Measurements from ENCODE around the gene IWS1. TPM values are rescaled to one million over a fixed set of nuclear protein-coding genes. Genes with fewer than 3 reads are reported as not detected.

Gene IWS1
- total and polyA plus RNA-seq, 9 of the 15 experiments (the other 6 are each of a cell fraction or from before 2014, with no cell fraction given): 20.8 to 67.2 (median 46.6) TPM

DNA sequence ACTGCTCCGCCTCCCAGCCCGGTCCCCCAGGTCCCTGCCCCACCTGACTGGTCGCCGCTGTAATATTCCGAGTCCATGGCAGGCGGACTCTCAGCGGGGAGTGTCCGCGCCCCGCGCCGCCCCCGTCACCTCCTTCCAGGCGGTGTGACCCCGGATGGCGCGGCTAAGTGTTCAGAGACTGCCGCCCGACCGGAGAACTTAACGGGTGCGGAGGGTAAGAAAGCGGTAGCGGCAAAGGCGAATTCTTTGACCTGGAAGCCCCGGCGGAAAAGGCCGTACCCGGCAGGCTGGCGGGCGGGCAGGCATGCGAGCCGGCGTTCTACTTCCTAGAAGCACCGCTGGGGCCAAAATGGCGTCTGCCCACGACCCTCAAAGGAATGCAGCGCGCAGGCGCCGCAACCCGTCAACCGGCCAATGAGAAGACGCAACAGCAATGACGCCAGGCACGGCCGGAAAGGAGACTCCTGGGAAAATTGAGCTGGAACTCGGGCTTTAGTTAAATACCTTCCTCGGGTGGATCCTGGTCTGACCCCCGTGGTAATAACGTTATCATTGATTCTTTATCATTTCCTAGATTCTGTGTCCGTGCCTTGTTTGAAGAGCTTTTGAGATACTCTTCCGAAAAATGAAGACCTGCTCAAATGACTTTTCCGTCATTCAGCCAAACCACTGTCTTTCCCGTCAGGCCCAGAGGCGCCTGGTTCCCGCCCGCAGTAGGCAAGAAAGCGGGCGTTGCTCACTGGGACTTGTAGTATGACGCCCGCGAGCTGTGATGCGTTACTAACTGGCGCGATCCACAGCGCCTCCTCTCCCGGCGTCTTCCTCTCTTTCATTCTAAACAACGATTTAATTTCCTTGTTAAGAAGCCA lies at the start of gene IWS1 (continued):
- TF ChIP-seq, protein P1, sequence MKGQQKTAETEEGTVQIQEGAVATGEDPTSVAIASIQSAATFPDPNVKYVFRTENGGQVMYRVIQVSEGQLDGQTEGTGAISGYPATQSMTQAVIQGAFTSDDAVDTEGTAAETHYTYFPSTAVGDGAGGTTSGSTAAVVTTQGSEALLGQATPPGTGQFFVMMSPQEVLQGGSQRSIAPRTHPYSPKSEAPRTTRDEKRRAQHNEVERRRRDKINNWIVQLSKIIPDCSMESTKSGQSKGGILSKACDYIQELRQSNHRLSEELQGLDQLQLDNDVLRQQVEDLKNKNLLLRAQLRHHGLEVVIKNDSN (CRISPR knock-in tag; IDR thresholded peaks at IDR 0.05): no peak
- TF ChIP-seq SRSF7 (optimal IDR thresholded peaks at IDR 0.05; ENCODE audit: low read depth, low read length): no peak
- peak; percentile 43 for TF ChIP-seq MEIS2 (IDR thresholded peaks at IDR 0.05; ENCODE audit: partially characterized antibody)
- TF ChIP-seq ZNF780A (CRISPR knock-in tag; IDR thresholded peaks at IDR 0.05): no peak
- TF ChIP-seq, protein P2, sequence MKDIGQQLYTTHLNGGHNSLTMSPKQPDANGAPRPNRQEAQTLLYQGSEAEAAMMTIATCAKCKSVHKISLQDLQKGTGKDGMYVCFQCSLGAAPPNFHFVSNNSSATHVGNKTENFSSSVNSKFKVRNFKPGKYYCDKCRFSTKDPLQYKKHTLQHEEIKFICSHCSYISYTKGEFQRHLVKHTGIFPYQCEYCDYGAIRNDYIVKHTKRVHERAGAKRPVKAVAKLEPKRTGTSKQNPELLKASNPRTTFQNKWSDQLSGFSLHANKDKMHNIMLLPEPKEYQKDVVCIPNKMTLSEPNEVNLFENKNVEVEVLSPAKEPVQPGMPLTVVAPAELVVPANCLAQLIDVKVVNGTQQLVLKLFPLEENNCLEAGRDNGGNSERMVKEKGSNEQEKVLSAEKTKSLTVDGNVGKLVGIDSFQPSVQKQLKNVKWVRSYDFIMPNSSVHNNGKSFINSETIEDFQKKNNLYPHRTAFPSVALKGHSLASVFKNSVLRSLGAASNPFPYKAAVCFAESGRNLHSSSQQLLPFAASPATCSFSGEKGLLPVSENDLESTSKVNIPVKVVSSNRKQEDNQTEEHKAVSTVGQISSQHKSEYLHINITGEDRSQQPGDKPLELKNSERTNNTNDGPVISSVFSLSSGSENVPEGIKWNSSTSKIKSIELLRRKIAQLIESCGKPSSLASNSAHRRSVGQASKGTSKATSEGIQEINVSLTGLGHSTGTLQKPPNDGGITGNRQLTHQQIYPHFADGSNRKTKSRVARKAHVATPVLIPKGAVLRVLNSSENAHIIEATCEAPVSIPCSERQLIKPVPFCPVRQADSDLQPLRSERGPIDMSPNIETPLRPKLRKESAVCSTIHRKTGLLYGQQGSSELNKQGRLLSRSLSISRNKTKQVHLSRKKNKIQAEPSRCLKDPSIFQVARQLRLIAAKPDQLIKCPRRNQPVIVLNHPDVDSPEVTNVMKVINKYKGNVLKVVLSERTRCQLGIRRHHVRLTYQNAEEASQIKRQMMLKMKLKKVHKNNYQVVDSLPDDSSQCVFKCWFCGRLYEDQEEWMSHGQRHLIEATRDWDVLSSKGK (CRISPR knock-in tag; IDR thresholded peaks at IDR 0.05): no peak
- no peak for TF ChIP-seq ZBED1 (IDR thresholded peaks at IDR 0.05)
- TF ChIP-seq SMARCC2 (IDR thresholded peaks at IDR 0.05; ENCODE audit: low read depth): no peak; the same call in 1 of the 2 replicates
- TF ChIP-seq JUNB (CRISPR knock-in tag; conservative IDR thresholded peaks at IDR 0.05): no peak
- no peak for TF ChIP-seq HDAC3 (IDR thresholded peaks at IDR 0.05; ENCODE audit: borderline replicate concordance, partially characterized antibody)
- TF ChIP-seq, protein P3, sequence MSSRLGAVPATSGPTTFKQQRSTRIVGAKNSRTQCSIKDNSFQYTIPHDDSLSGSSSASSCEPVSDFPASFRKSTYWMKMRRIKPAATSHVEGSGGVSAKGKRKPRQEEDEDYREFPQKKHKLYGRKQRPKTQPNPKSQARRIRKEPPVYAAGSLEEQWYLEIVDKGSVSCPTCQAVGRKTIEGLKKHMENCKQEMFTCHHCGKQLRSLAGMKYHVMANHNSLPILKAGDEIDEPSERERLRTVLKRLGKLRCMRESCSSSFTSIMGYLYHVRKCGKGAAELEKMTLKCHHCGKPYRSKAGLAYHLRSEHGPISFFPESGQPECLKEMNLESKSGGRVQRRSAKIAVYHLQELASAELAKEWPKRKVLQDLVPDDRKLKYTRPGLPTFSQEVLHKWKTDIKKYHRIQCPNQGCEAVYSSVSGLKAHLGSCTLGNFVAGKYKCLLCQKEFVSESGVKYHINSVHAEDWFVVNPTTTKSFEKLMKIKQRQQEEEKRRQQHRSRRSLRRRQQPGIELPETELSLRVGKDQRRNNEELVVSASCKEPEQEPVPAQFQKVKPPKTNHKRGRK (tag; IDR thresholded peaks at IDR 0.05): no peak
- TF ChIP-seq ZNF174 (CRISPR knock-in tag; IDR thresholded peaks at IDR 0.05): no peak
- no peak for TF ChIP-seq SNRNP70 (optimal IDR thresholded peaks at IDR 0.05; ENCODE audit: low read depth, low read length)
- no peak for TF ChIP-seq NUFIP1 (IDR thresholded peaks at IDR 0.05; ENCODE audit: partially characterized antibody)
